ENCODE measurements around the gene WDSUB1. TPM values are rescaled to one million over a fixed set of nuclear protein-coding genes. Genes with fewer than 3 reads are reported as not detected.

WDSUB1 gene
- polyA plus RNA-seq, 1 of the 3 experiments (the other 2 are of a cell fraction), result 5.3 TPM

- 81% methylated on average over 3 of the region's 3 CpGs for WGBS (ENCODE audit: low lambda C conversion rate)
- POLR2A ChIA-PET, result no interaction called here
- CTCF ChIA-PET, result interaction anchor here (1.8 kb wide), 1 partner anchor 333 kb away, joined by 4 read pairs; no protein-coding TSS in a partner anchor
- Histone ChIP-seq H3K9me2 (no peaks in the 10 kb centered on the region), H3K9ac (no peak overlapping the region), H2AFZ (ENCODE audit: low read depth) (no peak overlapping the region), H3K27me3 (ENCODE audit: insufficient read depth) (no peaks in the 10 kb centered on the region), H4K20me1 (ENCODE audit: insufficient read depth) (no peaks in the 10 kb centered on the region), H3K4me2 (no peak overlapping the region), H3K4me3 (ENCODE audit: low read depth in 2 of 2, low read length in 1 of 2) (no peak overlapping the region), H3K79me2 (ENCODE audit: insufficient read depth) (no peaks in the 10 kb centered on the region), H3K27ac (ENCODE audit: low read depth in 2 of 2, low read length in 1 of 2) (no peak overlapping the region), H3K36me3 (replicated peaks in 1 of 2; ENCODE audit: control insufficient read depth in 1 of 2, insufficient read depth in 2 of 2, low read length in 1 of 2) (peaks cover 19 to 85% of the 10 kb centered on the region in 2 experiments), H3F3A (replicated peaks; ENCODE audit: insufficient read depth) (peaks cover 4% of the 10 kb centered on the region), H3K9me3 (no peaks in the 10 kb centered on the region), H3K4me1 (ENCODE audit: control insufficient read depth in 1 of 2, insufficient read depth in 2 of 2, low read depth in 1 of 2, low read length in 1 of 2) (no peaks in the 10 kb centered on the region; a peak in 1 of 4 replicates)
- no peak for TF ChIP-seq SIN3A (IDR thresholded peaks at IDR 0.05; ENCODE audit: borderline replicate concordance, low read depth, low read length)
- no peak for TF ChIP-seq ELF1 (IDR thresholded peaks at IDR 0.05)
- no peak for TF ChIP-seq TAF1 (IDR thresholded peaks at IDR 0.05; ENCODE audit: borderline replicate concordance, low read depth, low read length)
- no peak for TF ChIP-seq YY1 (IDR thresholded peaks at IDR 0.05; ENCODE audit: low read depth)
- TF ChIP-seq RFX5 (IDR thresholded peaks at IDR 0.05; ENCODE audit: low read length), result no peak
- TF ChIP-seq, protein P1, sequence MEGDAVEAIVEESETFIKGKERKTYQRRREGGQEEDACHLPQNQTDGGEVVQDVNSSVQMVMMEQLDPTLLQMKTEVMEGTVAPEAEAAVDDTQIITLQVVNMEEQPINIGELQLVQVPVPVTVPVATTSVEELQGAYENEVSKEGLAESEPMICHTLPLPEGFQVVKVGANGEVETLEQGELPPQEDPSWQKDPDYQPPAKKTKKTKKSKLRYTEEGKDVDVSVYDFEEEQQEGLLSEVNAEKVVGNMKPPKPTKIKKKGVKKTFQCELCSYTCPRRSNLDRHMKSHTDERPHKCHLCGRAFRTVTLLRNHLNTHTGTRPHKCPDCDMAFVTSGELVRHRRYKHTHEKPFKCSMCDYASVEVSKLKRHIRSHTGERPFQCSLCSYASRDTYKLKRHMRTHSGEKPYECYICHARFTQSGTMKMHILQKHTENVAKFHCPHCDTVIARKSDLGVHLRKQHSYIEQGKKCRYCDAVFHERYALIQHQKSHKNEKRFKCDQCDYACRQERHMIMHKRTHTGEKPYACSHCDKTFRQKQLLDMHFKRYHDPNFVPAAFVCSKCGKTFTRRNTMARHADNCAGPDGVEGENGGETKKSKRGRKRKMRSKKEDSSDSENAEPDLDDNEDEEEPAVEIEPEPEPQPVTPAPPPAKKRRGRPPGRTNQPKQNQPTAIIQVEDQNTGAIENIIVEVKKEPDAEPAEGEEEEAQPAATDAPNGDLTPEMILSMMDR (IDR thresholded peaks at IDR 0.05), result no peak
- no peak for TF ChIP-seq RAD21 (IDR thresholded peaks at IDR 0.05; ENCODE audit: low read length)
- TF ChIP-seq SMC3 (IDR thresholded peaks at IDR 0.05; ENCODE audit: low read depth, low read length), result no peak
- no peak for TF ChIP-seq FOXJ3 (CRISPR knock-in tag; IDR thresholded peaks at IDR 0.05)
- TF ChIP-seq PBX3 (IDR thresholded peaks at IDR 0.05), result no peak
- no peak for TF ChIP-seq TEAD4 (IDR thresholded peaks at IDR 0.05; ENCODE audit: borderline replicate concordance, insufficient read depth)
- no peak for TF ChIP-seq RXRA (IDR thresholded peaks at IDR 0.05; ENCODE audit: borderline replicate concordance, low read depth)
- no peak for TF ChIP-seq MAX (IDR thresholded peaks at IDR 0.05; ENCODE audit: low read depth)
- no peak for TF ChIP-seq TCF12 (IDR thresholded peaks at IDR 0.05)
- no peak for DNase-seq
Measured at GRCh38 chr2:159227467-159227866, 59.0 kb downstream of the WDSUB1 start.

GRCh38 chr2:159226608-159227385, 59.7 kb downstream of the WDSUB1 start:
- no peak overlapping the region for H3K9ac ChIP-seq
- ChIA-PET POLR2A (no interaction called here), CTCF (interaction anchor here (1.8 kb wide), 1 partner anchor 332 kb away, joined by 4 read pairs; no protein-coding TSS in a partner anchor)
- no peak overlapping the region for H3K4me2 ChIP-seq
- no peak for DNase-seq
- peaks cover 19 to 84% of the 10 kb centered on the region in 2 experiments for H3K36me3 ChIP-seq (replicated peaks in 1 of 2; ENCODE audit: control insufficient read depth in 1 of 2, insufficient read depth in 2 of 2, low read length in 1 of 2)
- no peak overlapping the region for H3K4me3 ChIP-seq (ENCODE audit: low read depth in 2 of 2, low read length in 1 of 2)
- no peaks in the 10 kb centered on the region for H4K20me1 ChIP-seq (ENCODE audit: insufficient read depth)
- H3K79me2 ChIP-seq (ENCODE audit: insufficient read depth), result no peaks in the 10 kb centered on the region
- 0 out of 2 replicates have a peak overlapping the region, but pooled peaks have one; percentile 18 for H2AFZ ChIP-seq (ENCODE audit: low read depth)
- no peaks in the 10 kb centered on the region for H3K9me2 ChIP-seq
- H3K9me3 ChIP-seq, result no peaks in the 10 kb centered on the region
- no peaks in the 10 kb centered on the region for H3K27me3 ChIP-seq (ENCODE audit: insufficient read depth)
- H3K4me1 ChIP-seq (ENCODE audit: control insufficient read depth in 1 of 2, insufficient read depth in 2 of 2, low read depth in 1 of 2, low read length in 1 of 2), result no peaks in the 10 kb centered on the region; a peak in 1 of 4 replicates
- H3F3A ChIP-seq (replicated peaks; ENCODE audit: insufficient read depth), result peaks cover 4% of the 10 kb centered on the region
- no peak overlapping the region; a peak in 1 of 4 replicates for H3K27ac ChIP-seq (ENCODE audit: low read depth in 2 of 2, low read length in 1 of 2)
- TF ChIP-seq MAX (IDR thresholded peaks at IDR 0.05; ENCODE audit: low read depth), result no peak
- TF ChIP-seq TCF12 (IDR thresholded peaks at IDR 0.05), result no peak
- TF ChIP-seq RCOR1 (IDR thresholded peaks at IDR 0.05; ENCODE audit: low read length), result no peak
- TF ChIP-seq, protein P1 (IDR thresholded peaks at IDR 0.05), result no peak
- TF ChIP-seq RFX5 (IDR thresholded peaks at IDR 0.05; ENCODE audit: low read length), result no peak
- no peak for TF ChIP-seq GATA2 (CRISPR knock-in tag; IDR thresholded peaks at IDR 0.05)
- TF ChIP-seq RAD21 (IDR thresholded peaks at IDR 0.05; ENCODE audit: low read length), result no peak
- TF ChIP-seq, protein P2, sequence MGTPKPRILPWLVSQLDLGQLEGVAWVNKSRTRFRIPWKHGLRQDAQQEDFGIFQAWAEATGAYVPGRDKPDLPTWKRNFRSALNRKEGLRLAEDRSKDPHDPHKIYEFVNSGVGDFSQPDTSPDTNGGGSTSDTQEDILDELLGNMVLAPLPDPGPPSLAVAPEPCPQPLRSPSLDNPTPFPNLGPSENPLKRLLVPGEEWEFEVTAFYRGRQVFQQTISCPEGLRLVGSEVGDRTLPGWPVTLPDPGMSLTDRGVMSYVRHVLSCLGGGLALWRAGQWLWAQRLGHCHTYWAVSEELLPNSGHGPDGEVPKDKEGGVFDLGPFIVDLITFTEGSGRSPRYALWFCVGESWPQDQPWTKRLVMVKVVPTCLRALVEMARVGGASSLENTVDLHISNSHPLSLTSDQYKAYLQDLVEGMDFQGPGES (IDR thresholded peaks at IDR 0.05; ENCODE audit: low read depth, low read length), result no peak
- no peak for TF ChIP-seq YY1 (IDR thresholded peaks at IDR 0.05; ENCODE audit: low read depth)
- TF ChIP-seq FOXJ3 (CRISPR knock-in tag; IDR thresholded peaks at IDR 0.05), result no peak
- no peak for TF ChIP-seq RXRA (IDR thresholded peaks at IDR 0.05; ENCODE audit: borderline replicate concordance, low read depth)
- TF ChIP-seq TEAD4 (IDR thresholded peaks at IDR 0.05; ENCODE audit: borderline replicate concordance, insufficient read depth), result no peak
- TF ChIP-seq FOXM1 (IDR thresholded peaks at IDR 0.05; ENCODE audit: low read depth), result no peak
- TF ChIP-seq NFIC (IDR thresholded peaks at IDR 0.05; ENCODE audit: borderline replicate concordance), result no peak
